Activated naive CD4-positive, alpha-beta T cell treated with anti-CD3 and anti-CD28 coated beads, Interleukin-2, amount 50 U/mL, for 24 hours (primary cell): ENCODE measurements around the gene CYB5A.
A peak's percentile ranks its signal among the peaks of the same experiment; 100 is the strongest.
"Not testable (repeated sequence)": the region's sequence is repeated elsewhere in the genome, so short reads cannot be mapped to it uniquely, and the experiment has no call there.

ENCODE experiments used
- H3K27ac Mint-ChIP-seq: one replicate; pipeline ENCODE4 v1.8.0; 2021; ENCODE audit warnings: mild to moderate bottlenecking, mixed read lengths
- H3K27me3 Mint-ChIP-seq: one replicate; pipeline ENCODE4 v1.8.0; 2021; ENCODE audit warnings: mixed read lengths
- H3K36me3 Mint-ChIP-seq: one replicate; pipeline ENCODE4 v1.8.0; 2021; ENCODE audit warnings: mixed read lengths
- H3K4me1 Mint-ChIP-seq: one replicate; pipeline ENCODE4 v1.8.0; 2021; ENCODE audit warnings: mixed read lengths
- H3K4me3 Mint-ChIP-seq: one replicate; pipeline ENCODE4 v1.8.0; 2021; ENCODE audit warnings: mild to moderate bottlenecking, mixed read lengths
- H3K9me3 Mint-ChIP-seq: one replicate; pipeline ENCODE4 v1.8.0; 2021; ENCODE audit warnings: mixed read lengths

CYB5A gene

DNA sequence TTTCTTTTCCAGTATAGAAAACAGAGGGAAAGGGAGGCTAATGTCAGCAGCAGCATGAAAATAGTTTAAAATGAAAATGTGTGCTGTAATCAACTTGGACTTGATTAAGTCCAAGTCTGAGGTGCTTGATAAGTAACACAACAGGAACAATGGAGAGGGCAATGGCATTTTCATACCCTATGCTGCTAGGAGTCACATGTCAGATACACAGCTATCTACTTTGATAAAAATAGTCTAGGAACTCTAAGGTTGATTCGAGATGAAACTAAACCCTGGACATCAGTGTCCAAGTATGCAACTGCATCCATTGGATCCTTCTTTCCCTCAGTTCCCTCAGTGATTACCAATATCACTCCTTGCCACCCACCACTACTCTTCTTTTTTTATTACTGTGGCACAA is 19.2 kb upstream of the CYB5A start:
- H3K9me3 Mint-ChIP-seq, result no peaks in the 10 kb centered on the region

GRCh38 chr18:74310411-74310810 is 18.6 kb upstream of the CYB5A start:
- Mint-ChIP-seq H3K4me3 (no peak overlapping the region), H3K27ac (no peak overlapping the region), H3K27me3 (peaks cover 13% of the 10 kb centered on the region), H3K4me1 (peaks cover 5% of the 10 kb centered on the region), H3K9me3 (no peaks in the 10 kb centered on the region), H3K36me3 (no peaks in the 10 kb centered on the region)

More for the DNA sequence above, 19.2 kb upstream of the CYB5A start:
- Mint-ChIP-seq H3K27me3 (peaks cover 13% of the 10 kb centered on the region), H3K4me1 (peaks cover 5% of the 10 kb centered on the region), H3K36me3 (no peaks in the 10 kb centered on the region), H3K4me3 (no peak overlapping the region), H3K27ac (no peak overlapping the region)

DNA sequence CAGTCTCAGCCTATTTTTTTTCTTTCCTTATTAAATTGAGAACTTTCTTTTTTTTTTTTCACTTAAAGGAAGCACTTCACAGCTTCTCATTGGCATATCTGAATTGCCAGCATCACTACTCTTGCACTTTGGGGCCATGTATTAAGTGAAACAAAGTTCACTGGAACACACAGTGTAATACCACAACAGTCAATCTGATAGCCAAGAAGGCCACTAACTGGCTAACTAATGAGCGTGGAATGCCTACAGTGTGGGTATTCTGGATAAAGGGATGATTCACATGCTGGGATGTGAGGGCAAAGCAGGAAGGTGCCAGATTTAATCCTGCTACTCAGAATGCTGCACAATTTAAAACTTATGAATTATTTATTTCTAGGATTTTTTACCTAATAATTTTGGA is 12.2 kb upstream of the CYB5A start:
- Mint-ChIP-seq H3K4me1 (no peaks in the 10 kb centered on the region), H3K4me3 (no peak overlapping the region), H3K27me3 (peaks cover 11% of the 10 kb centered on the region), H3K27ac (no peak overlapping the region), H3K9me3 (no peaks in the 10 kb centered on the region), H3K36me3 (no peaks in the 10 kb centered on the region)

DNA sequence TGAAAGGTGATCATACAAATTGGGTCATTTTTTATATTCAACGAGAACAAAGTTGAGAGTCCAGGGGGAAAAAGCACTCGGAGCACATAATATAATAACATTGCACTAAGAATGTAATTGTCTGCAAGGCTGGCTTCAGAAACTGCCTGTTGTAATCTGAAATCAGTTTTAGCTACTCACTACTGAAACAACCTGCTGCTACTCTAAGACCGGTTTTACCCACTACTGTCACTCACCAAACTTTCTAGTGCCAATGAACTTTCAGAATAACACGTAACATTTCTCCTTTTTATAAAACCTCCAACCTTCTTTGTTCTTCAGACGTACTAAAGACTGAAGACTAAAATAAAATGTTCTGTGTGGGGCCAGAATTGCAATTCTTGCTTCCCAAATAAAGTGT is 11.5 kb upstream of the CYB5A start:
- no peaks in the 10 kb centered on the region for H3K4me1 Mint-ChIP-seq
- no peaks in the 10 kb centered on the region for H3K9me3 Mint-ChIP-seq
- H3K27ac Mint-ChIP-seq, result no peak overlapping the region
- H3K27me3 Mint-ChIP-seq, result peaks cover 11% of the 10 kb centered on the region
- no peaks in the 10 kb centered on the region for H3K36me3 Mint-ChIP-seq
- H3K4me3 Mint-ChIP-seq, result no peak overlapping the region

DNA sequence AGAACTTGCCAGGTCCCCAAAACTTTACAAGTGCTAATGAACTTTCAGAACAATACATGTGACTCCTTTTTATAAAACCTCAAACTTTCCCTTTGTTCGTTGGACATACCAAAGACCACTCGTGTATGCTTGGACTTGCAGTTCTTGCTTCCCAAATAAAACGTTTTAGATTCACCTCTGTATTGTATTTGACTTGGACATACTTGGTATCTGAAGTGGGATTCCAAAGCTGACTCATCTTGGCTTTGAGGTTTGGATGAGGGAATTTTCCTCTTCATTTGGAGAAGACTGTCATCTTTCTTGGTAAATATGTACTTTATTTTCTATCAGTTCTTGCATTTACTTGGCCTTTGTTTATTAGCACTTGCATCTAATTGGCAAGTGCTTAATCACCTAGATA is 8.0 kb upstream of the CYB5A start:
- Mint-ChIP-seq H3K9me3 (no peaks in the 10 kb centered on the region), H3K27ac (no peak overlapping the region), H3K27me3 (peaks cover 4% of the 10 kb centered on the region), H3K36me3 (no peaks in the 10 kb centered on the region), H3K4me1 (no peaks in the 10 kb centered on the region), H3K4me3 (no peak overlapping the region)

- Mint-ChIP-seq H3K27me3 (peaks cover 2% of the 10 kb centered on the region), H3K4me1 (no peaks in the 10 kb centered on the region), H3K27ac (no peak overlapping the region), H3K36me3 (no peaks in the 10 kb centered on the region), H3K4me3 (no peak overlapping the region), H3K9me3 (no peaks in the 10 kb centered on the region)
These were observed 7.4 kb upstream of the CYB5A start for GRCh38 chr18:74299162-74299561.

GRCh38 chr18:74294526-74294925 is 2.8 kb upstream of the CYB5A start:
- Mint-ChIP-seq H3K36me3 (peaks cover 2% of the 10 kb centered on the region), H3K27ac (no peak overlapping the region), H3K27me3 (no peaks in the 10 kb centered on the region), H3K9me3 (no peaks in the 10 kb centered on the region), H3K4me3 (no peak overlapping the region), H3K4me1 (peaks cover 7% of the 10 kb centered on the region)

GRCh38 chr18:74292982-74293381 is 1.2 kb upstream of the CYB5A start:
- not testable (repeated sequence) for H3K27me3 Mint-ChIP-seq, H3K9me3 Mint-ChIP-seq, H3K4me3 Mint-ChIP-seq, H3K27ac Mint-ChIP-seq, H3K36me3 Mint-ChIP-seq
- H3K4me1 Mint-ChIP-seq, result peaks cover 11% of the 10 kb centered on the region

DNA sequence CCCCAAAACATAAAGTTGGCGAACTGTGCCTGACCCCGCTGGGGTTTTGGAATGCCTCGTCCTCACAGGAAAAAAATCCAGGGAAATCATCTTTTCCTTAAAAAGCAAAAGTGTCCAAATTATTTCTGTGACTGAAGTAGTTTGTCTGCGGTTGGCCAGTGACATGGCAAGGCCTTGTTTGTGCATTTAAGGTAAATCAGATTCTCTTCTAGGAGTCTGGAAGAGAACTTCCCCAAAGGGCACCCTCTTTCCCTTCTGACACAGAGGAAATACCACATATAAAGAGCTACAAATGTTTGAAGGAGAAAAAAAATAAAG is 737 bp upstream of the CYB5A start:
- no peaks in the 10 kb centered on the region for H3K27me3 Mint-ChIP-seq
- no peaks in the 10 kb centered on the region for H3K9me3 Mint-ChIP-seq
- peaks cover 2% of the 10 kb centered on the region for H3K36me3 Mint-ChIP-seq
- H3K4me3 Mint-ChIP-seq, result no peak overlapping the region
- H3K27ac Mint-ChIP-seq, result peak overlapping the region; percentile 64
- H3K4me1 Mint-ChIP-seq, result peaks cover 15% of the 10 kb centered on the region

DNA sequence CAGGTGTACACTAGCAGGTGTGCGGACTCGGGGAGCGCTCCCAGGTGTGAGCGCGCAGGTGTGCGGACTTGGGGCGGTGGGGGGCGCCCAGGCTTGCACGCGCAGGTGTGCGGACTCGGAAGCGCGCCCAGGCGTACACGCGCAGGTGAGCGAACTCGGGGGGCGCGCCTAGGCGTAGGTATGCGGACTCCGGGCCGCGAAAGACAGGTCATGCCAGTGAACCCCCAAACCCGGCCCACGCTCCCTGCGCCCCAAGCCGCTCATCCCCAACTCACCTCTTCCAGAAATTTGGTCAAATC is 342 bp downstream of the CYB5A start:
- H3K27ac Mint-ChIP-seq, result peak overlapping the region; percentile 64
- H3K27me3 Mint-ChIP-seq, result no peaks in the 10 kb centered on the region
- peaks cover 22% of the 10 kb centered on the region for H3K4me1 Mint-ChIP-seq
- no peak overlapping the region for H3K4me3 Mint-ChIP-seq
- no peaks in the 10 kb centered on the region for H3K9me3 Mint-ChIP-seq
- H3K36me3 Mint-ChIP-seq, result peaks cover 4% of the 10 kb centered on the region

DNA sequence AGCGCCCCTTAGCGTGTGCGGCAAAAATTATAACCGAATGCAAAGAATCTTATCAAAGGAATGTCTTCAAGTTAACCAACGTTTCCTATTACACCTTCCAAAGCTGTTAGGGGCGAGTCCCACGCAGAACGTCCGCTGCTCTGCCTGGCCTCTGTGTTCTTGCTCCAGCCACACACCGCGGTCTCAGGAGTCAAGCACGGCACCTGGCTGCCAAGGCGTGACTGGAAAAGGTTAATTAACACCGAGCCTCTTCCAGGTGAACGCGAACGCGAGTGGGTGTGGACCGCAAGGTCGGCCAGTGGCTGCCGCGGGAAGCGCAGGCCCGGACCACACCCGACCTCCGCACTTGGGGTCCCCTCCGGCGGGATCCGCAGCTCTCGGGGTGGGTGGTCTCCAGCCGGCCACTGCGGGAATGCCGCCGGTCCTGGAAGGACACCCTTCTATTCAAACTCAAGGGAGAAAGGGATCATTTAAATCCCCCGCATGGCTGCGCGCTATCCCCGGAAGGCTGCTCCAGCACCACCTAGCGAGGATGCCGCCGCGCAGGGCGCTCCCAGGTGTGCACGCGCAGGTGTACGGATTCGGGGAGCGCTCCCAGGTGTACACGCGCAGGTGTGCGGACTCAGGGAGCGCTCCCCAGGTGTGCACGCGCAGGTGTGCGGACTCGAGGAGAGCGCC is 830 bp downstream of the CYB5A start:
- H3K9me3 Mint-ChIP-seq, result no peaks in the 10 kb centered on the region
- no peaks in the 10 kb centered on the region for H3K27me3 Mint-ChIP-seq
- H3K4me1 Mint-ChIP-seq, result peaks cover 23% of the 10 kb centered on the region
- H3K4me3 Mint-ChIP-seq, result no peak overlapping the region
- H3K27ac Mint-ChIP-seq, result no peak overlapping the region
- H3K36me3 Mint-ChIP-seq, result peaks cover 5% of the 10 kb centered on the region

GRCh38 chr18:74290021-74290420 is 1.7 kb downstream of the CYB5A start:
- Mint-ChIP-seq H3K9me3 (no peaks in the 10 kb centered on the region), H3K27me3 (no peaks in the 10 kb centered on the region), H3K4me3 (no peak overlapping the region), H3K4me1 (peaks cover 23% of the 10 kb centered on the region), H3K27ac (no peak overlapping the region), H3K36me3 (peaks cover 5% of the 10 kb centered on the region)

- Mint-ChIP-seq H3K4me1 (peaks cover 23% of the 10 kb centered on the region), H3K36me3 (peaks cover 5% of the 10 kb centered on the region), H3K27ac (no peak overlapping the region), H3K4me3 (no peak overlapping the region), H3K9me3 (no peaks in the 10 kb centered on the region), H3K27me3 (no peaks in the 10 kb centered on the region)
These were observed 2.6 kb downstream of the CYB5A start for GRCh38 chr18:74289137-74289536.

DNA sequence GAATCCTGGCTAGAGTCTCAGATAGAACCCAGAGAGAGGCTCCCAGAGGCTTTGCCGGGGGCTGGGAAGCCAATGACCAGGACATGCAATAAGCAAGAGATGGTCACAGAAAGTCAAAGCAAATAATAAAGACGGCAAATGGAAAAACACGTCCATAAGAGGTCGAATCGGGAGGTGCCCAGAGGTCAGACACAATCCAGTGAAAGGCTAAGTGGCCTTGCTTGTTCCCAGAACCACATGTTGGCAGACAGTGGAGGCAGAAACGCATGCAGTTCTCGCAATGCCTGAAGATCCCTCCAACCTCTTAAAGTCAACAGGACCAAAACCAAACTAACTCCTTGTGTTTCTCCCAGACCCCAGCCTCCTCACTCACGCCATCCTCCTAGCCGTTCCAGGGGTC is 3.0 kb downstream of the CYB5A start:
- H3K27me3 Mint-ChIP-seq, result no peaks in the 10 kb centered on the region
- peak overlapping the region; percentile 8 for H3K4me3 Mint-ChIP-seq
- no peaks in the 10 kb centered on the region for H3K9me3 Mint-ChIP-seq
- H3K27ac Mint-ChIP-seq, result no peak overlapping the region
- H3K4me1 Mint-ChIP-seq, result peaks cover 23% of the 10 kb centered on the region
- peaks cover 5% of the 10 kb centered on the region for H3K36me3 Mint-ChIP-seq

DNA sequence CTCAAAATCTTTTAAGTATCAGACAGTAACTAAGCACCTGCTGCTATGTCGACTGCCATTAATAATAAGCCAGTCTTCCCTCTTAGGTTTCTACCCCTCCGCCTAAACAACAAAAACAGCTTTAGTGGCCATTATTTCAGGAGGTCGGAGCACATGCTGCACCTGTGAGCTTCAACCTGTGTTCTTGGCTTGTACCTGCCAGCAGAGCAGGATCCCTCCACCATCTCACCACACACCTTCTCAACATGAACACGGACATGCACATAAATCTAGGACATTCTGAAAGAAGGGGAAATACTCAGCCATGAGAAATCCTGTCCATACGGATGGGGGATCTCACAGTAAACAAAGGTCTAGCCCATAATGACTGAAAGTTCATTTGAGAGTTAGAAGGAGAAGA is 3.7 kb downstream of the CYB5A start:
- Mint-ChIP-seq H3K27me3 (no peaks in the 10 kb centered on the region), H3K27ac (no peak overlapping the region), H3K36me3 (peaks cover 5% of the 10 kb centered on the region), H3K9me3 (no peaks in the 10 kb centered on the region), H3K4me3 (peak overlapping the region; percentile 8), H3K4me1 (peaks cover 28% of the 10 kb centered on the region)

DNA sequence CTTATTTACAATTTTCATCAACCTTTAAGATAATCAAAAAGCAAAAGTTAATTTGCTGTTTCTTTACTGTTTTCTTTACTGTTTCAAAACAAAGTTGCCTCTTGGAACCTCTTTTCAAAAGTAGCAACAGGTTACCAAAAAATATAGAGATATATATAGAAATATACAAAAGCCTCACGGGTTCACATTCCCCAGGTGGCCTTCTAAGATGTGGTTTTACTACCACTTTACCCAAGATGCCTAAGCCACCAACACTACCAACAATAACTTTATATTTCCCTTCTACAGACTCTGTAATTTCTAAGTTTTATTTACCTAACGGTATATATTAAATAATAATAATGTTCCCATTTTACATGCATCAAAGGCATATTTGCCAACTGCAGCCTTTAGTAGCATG is 4.9 kb downstream of the CYB5A start:
- H3K9me3 Mint-ChIP-seq, result no peaks in the 10 kb centered on the region
- peaks cover 36% of the 10 kb centered on the region for H3K4me1 Mint-ChIP-seq
- peaks cover 5% of the 10 kb centered on the region for H3K36me3 Mint-ChIP-seq
- H3K27ac Mint-ChIP-seq, result no peak overlapping the region
- H3K4me3 Mint-ChIP-seq, result no peak overlapping the region
- H3K27me3 Mint-ChIP-seq, result no peaks in the 10 kb centered on the region

DNA sequence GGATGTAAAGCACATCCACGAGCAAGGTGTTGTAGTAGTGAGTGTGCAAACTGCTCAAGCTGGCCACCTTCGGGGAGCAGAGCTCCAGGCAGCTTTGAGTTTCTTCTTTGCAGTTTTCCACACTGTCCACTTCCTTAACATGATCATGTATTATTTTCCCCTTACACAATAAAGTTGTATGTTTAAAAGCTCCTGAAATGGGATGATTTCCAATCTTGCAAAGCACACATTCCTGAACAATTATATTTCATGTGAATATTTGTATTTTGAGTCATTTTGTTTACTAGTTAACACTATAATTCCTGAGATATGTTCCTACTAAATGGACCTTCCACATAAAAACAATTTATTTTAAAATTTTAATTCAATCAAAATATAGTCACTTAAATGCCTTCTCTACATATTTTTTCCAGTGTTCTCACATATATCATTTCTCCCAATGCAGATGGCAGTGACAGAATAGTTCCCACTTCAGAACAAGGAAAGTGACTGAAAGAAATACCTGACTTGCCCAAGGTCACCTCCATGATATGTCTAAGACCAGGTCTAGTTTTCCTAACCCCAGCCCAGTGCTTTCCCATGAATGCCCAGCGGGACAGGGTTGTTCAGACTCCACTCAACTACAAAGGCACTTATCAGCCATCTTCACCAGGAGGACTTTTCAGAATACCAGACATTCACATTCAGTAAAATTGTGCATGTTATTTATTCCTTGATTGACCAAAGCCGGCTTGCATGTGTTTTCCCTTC is 5.5 kb downstream of the CYB5A start:
- H3K9me3 Mint-ChIP-seq, result no peaks in the 10 kb centered on the region
- H3K27ac Mint-ChIP-seq, result no peak overlapping the region
- H3K36me3 Mint-ChIP-seq, result peaks cover 2% of the 10 kb centered on the region
- H3K4me1 Mint-ChIP-seq, result peaks cover 37% of the 10 kb centered on the region
- H3K4me3 Mint-ChIP-seq, result no peak overlapping the region
- H3K27me3 Mint-ChIP-seq, result no peaks in the 10 kb centered on the region
